Astrocyte (in vitro differentiated cells and primary cell): ENCODE results near the gene ATXN10. TPM values are rescaled to one million over a fixed set of nuclear protein-coding genes. Genes with fewer than 3 reads are reported as not detected.

ENCODE experiments used
- DNase-seq: peaks from one replicate; pipeline ENCODE4 v3.0.0-alpha.2; 2010; ENCODE audit warnings: low read depth
- FAIRE-seq: peaks from 2 replicates; lab custom pipeline; 2011; peaks lifted over from hg19 to GRCh38; lab: Jason Lieb, UNC
- H2AFZ ChIP-seq: 2 replicates; pipeline ENCODE4 v1.6.0; 2012; ENCODE audit warnings: low read depth, low read length, inconsistent platforms
- H3K27ac ChIP-seq: 2 replicates; pipeline ENCODE4 v1.5.1; 2011; ENCODE audit warnings: low read depth, low read length, inconsistent platforms
- H3K27me3 ChIP-seq: 2 replicates; pipeline ENCODE4 v1.6.0; 2011; ENCODE audit warnings: low read length, inconsistent platforms; ENCODE audit not compliant: insufficient read depth
- H3K36me3 ChIP-seq: 2 replicates; pipeline ENCODE4 v1.5.1; 2011; ENCODE audit warnings: low read length, inconsistent platforms; ENCODE audit not compliant: insufficient read depth
- H3K4me1 ChIP-seq: 2 replicates; pipeline ENCODE4 v1.5.1; 2011; ENCODE audit warnings: low read length, inconsistent platforms; ENCODE audit not compliant: insufficient read depth
- H3K4me2 ChIP-seq: 2 replicates; pipeline ENCODE4 v1.6.0; 2012; ENCODE audit warnings: low read length, inconsistent platforms
- H3K4me3 ChIP-seq: 2 replicates; pipeline ENCODE4 v1.5.1; 2011; ENCODE audit warnings: low read depth, mild to moderate bottlenecking, low read length, inconsistent platforms; ENCODE audit not compliant: insufficient read depth
- H3K79me2 ChIP-seq: 2 replicates; pipeline ENCODE4 v1.6.0; 2012; ENCODE audit warnings: mild to moderate bottlenecking, low read length, inconsistent platforms; ENCODE audit not compliant: insufficient read depth
- H3K9ac ChIP-seq: 2 replicates; pipeline ENCODE4 v1.6.0; 2012; ENCODE audit warnings: mild to moderate bottlenecking, low read length, inconsistent platforms
- H3K9me3 ChIP-seq: 2 replicates; pipeline ENCODE4 v1.5.1; 2012; ENCODE audit warnings: low read depth, mild to moderate bottlenecking, low read length, inconsistent platforms; ENCODE audit not compliant: insufficient read depth
- H4K20me1 ChIP-seq: 2 replicates; pipeline ENCODE4 v1.6.0; 2012; ENCODE audit warnings: low read length, inconsistent platforms; ENCODE audit not compliant: insufficient read depth
- H3K27ac Mint-ChIP-seq: one replicate; pipeline ENCODE4 v1.8.0; 2021; ENCODE audit warnings: mild to moderate bottlenecking, mixed read lengths; ENCODE audit not compliant: unreplicated experiment
- H3K27me3 Mint-ChIP-seq: one replicate; pipeline ENCODE4 v1.8.0; 2021; ENCODE audit warnings: low read depth, mixed read lengths; ENCODE audit not compliant: unreplicated experiment
- H3K36me3 Mint-ChIP-seq: one replicate; pipeline ENCODE4 v1.8.0; 2021; ENCODE audit warnings: low read depth, mixed read lengths; ENCODE audit not compliant: unreplicated experiment
- H3K4me1 Mint-ChIP-seq: one replicate; pipeline ENCODE4 v1.8.0; 2021; ENCODE audit warnings: low read depth, mixed read lengths; ENCODE audit not compliant: unreplicated experiment
- H3K4me3 Mint-ChIP-seq: one replicate; pipeline ENCODE4 v1.8.0; 2021; ENCODE audit warnings: mild to moderate bottlenecking, moderate library complexity, mixed read lengths; ENCODE audit not compliant: unreplicated experiment
- H3K9me3 Mint-ChIP-seq: one replicate; pipeline ENCODE4 v1.8.0; 2021; ENCODE audit warnings: mild to moderate bottlenecking, mixed read lengths; ENCODE audit not compliant: unreplicated experiment
- CTCF ChIP-seq: IDR thresholded peaks from 2 replicates; pipeline ENCODE4 v1.5.1; 2011; ENCODE audit warnings: low read depth, mild to moderate bottlenecking, inconsistent platforms, low read length, moderate library complexity; ENCODE audit not compliant: insufficient read depth
- EZH2 ChIP-seq: IDR thresholded peaks from 2 replicates; pipeline ENCODE4 v1.6.1; 2012; ENCODE audit warnings: mild to moderate bottlenecking, low read length, inconsistent platforms; ENCODE audit not compliant: insufficient read depth
- total RNA-seq: library from RNA; stranded (reverse); gene quantifications from 2 replicates; pipeline ENCODE4 v1.2.1, GENCODE V29; 2021

Gene ATXN10
- total RNA-seq, 1 donor from 2014 or later: 195 TPM

GRCh38 chr22:45781966-45782365 lies 110.3 kb downstream of the ATXN10 start:
- Histone ChIP-seq H3K4me2 (no peak overlapping the region), H3K4me3 (no peak overlapping the region), H3K9me3 (no peaks in the 10 kb centered on the region), H3K79me2 (peaks cover 73% of the 10 kb centered on the region), H3K9ac (no peak overlapping the region), H3K4me1 (peaks cover 49% of the 10 kb centered on the region), H3K27me3 (no peaks in the 10 kb centered on the region), H3K27ac (peak overlapping the region; percentile 28), H2AFZ (no peak overlapping the region), H4K20me1 (peaks cover 42% of the 10 kb centered on the region), H3K36me3 (peaks cover 3% of the 10 kb centered on the region)
- no peak overlapping the region for H3K4me3 Mint-ChIP-seq
- FAIRE-seq (no peak), DNase-seq (peak; percentile 45)
- TF ChIP-seq EZH2: no peak
- no peak for TF ChIP-seq CTCF
- no peaks in the 10 kb centered on the region for H3K27me3 Mint-ChIP-seq
- H3K9me3 Mint-ChIP-seq: no peaks in the 10 kb centered on the region
- peaks cover 36% of the 10 kb centered on the region for H3K4me1 Mint-ChIP-seq
- peaks cover 4% of the 10 kb centered on the region for H3K36me3 Mint-ChIP-seq
- no peak overlapping the region for H3K27ac Mint-ChIP-seq

GRCh38 chr22:45783021-45783420 lies 111.4 kb downstream of the ATXN10 start:
- H3K9me3 Mint-ChIP-seq: no peaks in the 10 kb centered on the region
- DNase-seq (no peak), FAIRE-seq (no peak)
- H3K4me1 ChIP-seq: peaks cover 41% of the 10 kb centered on the region
- no peak overlapping the region for H2AFZ ChIP-seq
- no peak for TF ChIP-seq CTCF
- no peak for TF ChIP-seq EZH2
- H3K9me3 ChIP-seq: no peaks in the 10 kb centered on the region
- peaks cover 41% of the 10 kb centered on the region for H4K20me1 ChIP-seq
- peaks cover 3% of the 10 kb centered on the region for H3K36me3 ChIP-seq
- H3K27me3 Mint-ChIP-seq: no peaks in the 10 kb centered on the region
- peaks cover 26% of the 10 kb centered on the region for H3K4me1 Mint-ChIP-seq
- H3K9ac ChIP-seq: no peak overlapping the region
- no peak overlapping the region for H3K4me3 Mint-ChIP-seq
- no peak overlapping the region for H3K4me3 ChIP-seq
- no peak overlapping the region for H3K27ac Mint-ChIP-seq
- peaks cover 83% of the 10 kb centered on the region for H3K79me2 ChIP-seq
- no peaks in the 10 kb centered on the region for H3K27me3 ChIP-seq
- H3K36me3 Mint-ChIP-seq: peaks cover 6% of the 10 kb centered on the region
- H3K27ac ChIP-seq: no peak overlapping the region
- no peak overlapping the region for H3K4me2 ChIP-seq

- H3K27me3 ChIP-seq: no peaks in the 10 kb centered on the region
- Mint-ChIP-seq H3K4me3 (no peak overlapping the region), H3K4me1 (peaks cover 24% of the 10 kb centered on the region), H3K27ac (no peak overlapping the region), H3K27me3 (no peaks in the 10 kb centered on the region), H3K9me3 (no peaks in the 10 kb centered on the region), H3K36me3 (peaks cover 6% of the 10 kb centered on the region)
- no peak overlapping the region for H3K9ac ChIP-seq
- no peaks in the 10 kb centered on the region for H3K9me3 ChIP-seq
- H3K27ac ChIP-seq: no peak overlapping the region
- peaks cover 37% of the 10 kb centered on the region for H4K20me1 ChIP-seq
- peaks cover 84% of the 10 kb centered on the region for H3K79me2 ChIP-seq
- no peak overlapping the region for H3K4me2 ChIP-seq
- TF ChIP-seq EZH2 (no peak), CTCF (no peak)
- H3K36me3 ChIP-seq: peaks cover 3% of the 10 kb centered on the region
- FAIRE-seq (no peak), DNase-seq (no peak)
- H3K4me3 ChIP-seq: no peak overlapping the region
- H3K4me1 ChIP-seq: peaks cover 34% of the 10 kb centered on the region
- no peak overlapping the region for H2AFZ ChIP-seq
These were observed 112.1 kb downstream of the ATXN10 start for GRCh38 chr22:45783690-45784089.
